Measurements from ENCODE around the gene RHO.
"Not testable (repeated sequence)": the region's sequence is repeated elsewhere in the genome, so short reads cannot be mapped to it uniquely, and the experiment has no call there.

Gene RHO

GRCh38 chr3:129522953-129523352 is 5.5 kb upstream of the RHO start:
- no peak for DNase-seq

DNA sequence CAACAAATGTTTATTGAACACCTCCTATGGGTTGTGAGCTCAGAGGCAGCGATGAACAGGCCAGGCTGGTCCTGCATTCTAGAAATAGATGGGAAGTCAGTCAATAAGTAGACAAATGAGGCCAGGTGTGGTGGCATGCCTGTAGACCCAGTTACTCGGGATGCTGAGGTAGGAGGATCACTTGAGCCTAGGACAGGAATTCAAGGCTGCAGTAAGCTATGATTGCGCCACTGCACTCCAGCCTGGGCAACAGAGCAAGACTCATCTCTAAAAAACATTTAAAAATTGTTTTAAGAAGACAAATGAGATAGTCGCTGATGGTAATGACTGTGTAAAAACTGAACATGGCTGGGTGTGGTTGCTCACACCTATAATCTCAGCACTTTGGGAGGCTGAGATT is 4.4 kb upstream of the RHO start:
- DNase-seq, result no peak

GRCh38 chr3:129525341-129525968 is 3.0 kb upstream of the RHO start:
- DNase-seq, result no peak

- DNase-seq, result no peak
Observed at GRCh38 chr3:129526121-129526900, 2.1 kb upstream of the RHO start.

DNA sequence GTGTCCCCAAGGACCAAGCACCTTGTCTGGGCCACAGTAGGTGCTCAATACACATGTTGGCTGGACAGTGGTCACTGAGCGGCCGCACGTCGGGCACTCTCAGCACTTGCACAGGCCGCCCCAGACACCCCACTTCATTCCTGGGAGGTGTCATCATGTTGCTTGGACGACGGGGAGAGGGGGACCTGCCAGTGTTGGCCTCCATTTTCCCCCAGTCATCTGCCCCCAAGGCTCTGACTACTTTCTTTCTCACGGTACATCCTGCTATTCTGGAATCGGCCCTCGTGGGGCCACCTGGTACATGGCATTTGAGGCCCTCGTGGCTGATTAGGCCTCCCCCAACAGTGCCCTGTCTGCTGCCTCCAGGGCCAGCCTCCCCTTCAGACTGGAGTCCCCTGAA is 1.2 kb upstream of the RHO start:
- no peak for DNase-seq

- no peak for DNase-seq
Observed at GRCh38 chr3:129529436-129530210, 1.2 kb downstream of the RHO start.

GRCh38 chr3:129530251-129530791 is 1.9 kb downstream of the RHO start:
- DNase-seq, result no peak

- no peak for DNase-seq
Observed at GRCh38 chr3:129530821-129531220, 2.4 kb downstream of the RHO start.

DNA sequence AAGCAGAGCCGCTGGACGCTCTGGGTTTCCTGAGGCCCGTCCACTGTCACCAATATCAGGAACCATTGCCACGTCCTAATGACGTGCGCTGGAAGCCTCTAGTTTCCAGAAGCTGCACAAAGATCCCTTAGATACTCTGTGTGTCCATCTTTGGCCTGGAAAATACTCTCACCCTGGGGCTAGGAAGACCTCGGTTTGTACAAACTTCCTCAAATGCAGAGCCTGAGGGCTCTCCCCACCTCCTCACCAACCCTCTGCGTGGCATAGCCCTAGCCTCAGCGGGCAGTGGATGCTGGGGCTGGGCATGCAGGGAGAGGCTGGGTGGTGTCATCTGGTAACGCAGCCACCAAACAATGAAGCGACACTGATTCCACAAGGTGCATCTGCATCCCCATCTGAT is 3.3 kb downstream of the RHO start:
- no peak for DNase-seq

DNA sequence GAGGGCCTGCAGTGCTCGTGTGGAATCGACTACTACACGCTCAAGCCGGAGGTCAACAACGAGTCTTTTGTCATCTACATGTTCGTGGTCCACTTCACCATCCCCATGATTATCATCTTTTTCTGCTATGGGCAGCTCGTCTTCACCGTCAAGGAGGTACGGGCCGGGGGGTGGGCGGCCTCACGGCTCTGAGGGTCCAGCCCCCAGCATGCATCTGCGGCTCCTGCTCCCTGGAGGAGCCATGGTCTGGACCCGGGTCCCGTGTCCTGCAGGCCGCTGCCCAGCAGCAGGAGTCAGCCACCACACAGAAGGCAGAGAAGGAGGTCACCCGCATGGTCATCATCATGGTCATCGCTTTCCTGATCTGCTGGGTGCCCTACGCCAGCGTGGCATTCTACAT is 3.8 kb downstream of the RHO start:
- no peak for DNase-seq

- no peak for DNase-seq
Observed at GRCh38 chr3:129533406-129533805, 5.0 kb downstream of the RHO start.

GRCh38 chr3:129534428-129535027 is 6.1 kb downstream of the RHO start:
- DNase-seq, result no peak

- DNase-seq, result no peak
Observed at GRCh38 chr3:129535075-129535474, 6.6 kb downstream of the RHO start.

GRCh38 chr3:129536374-129536667 is 7.9 kb downstream of the RHO start:
- DNase-seq, result no peak

DNA sequence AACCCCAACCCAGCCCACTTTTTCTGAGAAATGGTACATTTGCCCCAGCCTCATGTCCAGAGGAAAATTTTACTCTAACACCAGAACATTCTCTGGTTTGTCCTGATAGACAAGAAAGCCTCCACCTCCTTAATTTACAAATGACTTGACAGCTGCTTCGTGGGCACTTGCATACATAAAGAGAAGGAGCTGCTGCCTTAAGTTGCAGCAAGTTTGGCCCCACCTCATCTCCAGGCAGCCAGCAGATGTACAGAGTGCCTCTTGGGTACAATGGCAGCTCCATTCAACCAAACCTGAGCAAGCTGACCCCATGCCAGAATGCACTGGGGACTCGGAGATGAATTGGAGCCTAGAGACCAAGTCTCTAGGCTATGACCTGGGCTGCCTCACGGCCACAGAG is 8.4 kb downstream of the RHO start:
- no peak for DNase-seq

DNA sequence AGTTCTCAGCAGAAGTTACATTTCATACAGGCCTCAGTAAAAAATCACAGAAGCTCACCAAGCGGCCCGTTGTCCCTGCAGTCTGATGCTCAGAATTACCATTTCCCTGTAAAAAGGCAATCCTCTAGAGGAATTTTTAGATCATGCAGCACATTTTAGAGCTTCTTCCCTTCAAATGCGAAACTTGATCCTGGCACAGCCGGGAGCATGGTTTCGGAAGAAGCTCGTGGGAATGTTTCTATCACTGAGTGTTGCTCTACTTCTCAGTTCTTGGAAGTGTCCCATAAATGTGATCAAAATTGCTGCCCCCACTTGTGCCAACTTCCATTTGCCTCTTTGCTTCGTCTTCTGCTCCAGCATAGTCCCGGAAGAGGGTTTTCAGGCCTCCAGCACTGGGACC is 10.8 kb downstream of the RHO start:
- DNase-seq, result no peak

DNA sequence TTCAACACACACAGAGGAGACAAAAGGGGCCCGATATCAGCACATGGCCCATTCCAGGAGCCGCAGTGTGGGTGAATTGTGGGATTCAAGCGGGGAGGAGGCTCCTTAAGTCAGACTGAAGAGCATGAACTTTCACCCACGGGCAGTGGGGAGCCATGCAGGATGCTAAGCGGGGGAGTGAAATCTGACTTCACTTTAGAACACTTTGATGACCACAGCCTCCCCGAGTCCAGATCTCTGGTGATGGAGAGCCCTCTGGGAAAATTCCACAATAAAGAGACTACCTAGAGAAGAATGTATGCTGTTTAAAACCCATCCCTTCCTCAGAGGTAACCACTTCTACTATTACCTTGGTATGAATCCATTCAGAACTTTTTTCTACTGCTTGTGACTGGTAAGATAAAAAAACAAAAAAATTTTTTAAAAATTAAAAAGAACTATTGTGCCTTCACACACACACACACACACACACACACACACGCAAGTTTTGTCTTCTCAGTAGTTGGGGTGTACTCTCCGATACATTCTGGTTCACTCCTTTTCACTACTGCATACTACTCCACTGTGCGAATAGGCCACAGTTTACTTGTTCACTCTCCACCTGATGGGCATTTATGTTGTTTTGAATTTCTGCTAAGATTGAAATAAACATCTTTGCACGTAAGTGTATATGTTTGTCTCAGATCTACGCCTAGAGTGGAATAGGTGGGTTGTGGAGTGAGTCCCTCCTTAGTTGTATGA is 12.5 kb downstream of the RHO start:
- no peak for DNase-seq

DNA sequence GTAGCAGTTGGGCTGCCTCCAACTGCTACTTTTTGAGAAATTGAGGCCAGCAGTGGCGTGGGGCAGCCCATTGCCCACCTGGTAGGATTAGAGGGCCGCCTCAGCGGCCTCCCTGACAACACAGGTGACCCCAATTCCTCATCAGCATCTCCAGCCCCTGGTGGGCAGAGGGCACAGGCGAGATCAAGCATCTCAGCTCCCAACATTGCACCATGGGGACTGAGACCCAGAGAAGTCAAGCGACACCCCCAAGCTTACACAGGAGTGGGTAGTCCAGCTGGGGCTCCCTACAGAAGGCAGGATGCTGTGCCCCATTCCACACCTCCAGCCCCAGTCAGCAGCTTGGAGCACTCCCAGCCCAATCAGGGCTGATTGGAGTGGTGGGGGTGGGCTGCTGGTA is 14.3 kb downstream of the RHO start:
- DNase-seq, result no peak

DNA sequence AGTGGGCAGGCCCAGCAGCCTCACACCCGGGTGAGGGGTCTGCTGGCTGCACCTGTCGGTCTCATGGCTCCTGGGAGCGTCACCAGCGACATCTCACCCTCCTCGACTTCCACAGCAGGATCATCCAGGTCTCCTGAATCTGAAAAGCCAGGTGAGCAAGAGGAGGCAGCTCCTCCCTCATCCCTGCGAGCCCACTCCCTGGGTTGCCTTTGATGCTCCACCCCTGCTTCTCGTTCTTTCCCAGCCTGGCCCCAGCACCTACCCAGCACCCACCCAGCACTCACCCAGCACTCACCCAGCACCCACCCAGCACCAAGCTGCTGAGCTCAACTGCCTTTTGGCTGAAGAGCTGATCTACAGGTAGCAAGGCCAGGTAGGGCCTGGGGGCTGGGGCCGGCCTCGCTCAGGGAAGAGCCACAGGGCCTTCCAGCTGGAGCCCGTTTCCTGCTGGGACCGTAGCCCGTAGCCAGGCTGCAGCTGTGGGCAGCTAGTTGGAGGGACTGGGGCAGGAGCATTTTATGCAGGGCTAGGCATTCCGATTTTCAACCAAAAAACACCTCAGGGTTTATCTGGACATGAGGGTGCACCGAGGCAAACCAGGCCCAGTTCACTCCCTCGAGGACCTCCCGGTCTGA is 14.8 kb downstream of the RHO start, which contains the start of gene H1-8:
Gene H1-8, plus strand, starts transcription at position 20 of the 635 bp plus-strand sequence. Its CDS starts 44 bp downstream, at position 64.
- DNase-seq, result no peak

DNA sequence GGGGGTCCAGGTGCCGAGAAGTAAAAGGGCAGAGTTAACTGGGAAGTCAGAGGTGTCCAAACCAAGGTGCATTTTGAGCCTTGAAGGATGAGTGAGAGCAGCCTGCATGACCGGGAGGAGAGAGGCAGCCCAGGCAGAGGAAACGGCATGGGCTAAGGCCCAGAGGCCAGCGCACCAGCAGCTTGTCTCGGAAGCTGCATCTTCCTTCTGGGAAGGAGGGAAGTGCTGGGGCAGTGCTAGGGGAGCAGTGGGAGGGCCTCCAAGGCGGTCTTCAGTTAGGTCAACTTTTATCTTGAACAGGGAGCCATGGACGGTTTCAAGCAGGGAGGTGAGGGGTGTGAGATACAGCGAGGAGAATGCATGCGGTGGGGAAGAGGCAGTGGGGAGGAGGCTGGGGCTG is 15.6 kb downstream of the RHO start:
- DNase-seq, result no peak

GRCh38 chr3:129545951-129546350 is 17.5 kb downstream of the RHO start:
- DNase-seq, result not testable (repeated sequence)

DNA sequence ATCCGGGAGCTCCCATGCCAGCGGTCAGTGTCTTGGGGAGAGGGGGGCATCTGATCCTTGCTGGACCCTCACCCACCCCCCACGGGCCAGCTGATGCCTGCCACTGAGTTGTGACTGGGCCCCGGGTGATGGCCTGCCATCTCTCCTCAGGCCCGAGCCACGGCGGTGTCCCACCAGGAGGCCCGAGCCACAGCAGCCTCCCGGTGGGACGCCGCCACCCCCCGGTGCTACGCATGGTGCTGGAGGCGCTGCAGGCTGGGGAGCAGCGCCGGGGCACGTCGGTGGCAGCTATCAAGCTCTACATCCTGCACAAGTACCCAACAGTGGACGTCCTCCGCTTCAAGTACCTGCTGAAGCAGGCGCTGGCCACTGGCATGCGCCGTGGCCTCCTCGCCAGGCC is 18.8 kb downstream of the RHO start:
- no peak for DNase-seq
